HG02981 (cell line): Measurements from ENCODE around the gene BOLA1.
A peak's percentile ranks its signal among the peaks of the same experiment; 100 is the strongest.
"Not testable (repeated sequence)": the region's sequence is repeated elsewhere in the genome, so short reads cannot be mapped to it uniquely, and the experiment has no call there.

Experiments
- ATAC-seq: cut with Tn5 transposase; IDR thresholded peaks from one replicate; pipeline ENCODE4 v1.9.1; 2021; ENCODE audit warnings: mild to moderate bottlenecking, moderate library complexity; ENCODE audit not compliant: unreplicated experiment

Gene BOLA1

DNA sequence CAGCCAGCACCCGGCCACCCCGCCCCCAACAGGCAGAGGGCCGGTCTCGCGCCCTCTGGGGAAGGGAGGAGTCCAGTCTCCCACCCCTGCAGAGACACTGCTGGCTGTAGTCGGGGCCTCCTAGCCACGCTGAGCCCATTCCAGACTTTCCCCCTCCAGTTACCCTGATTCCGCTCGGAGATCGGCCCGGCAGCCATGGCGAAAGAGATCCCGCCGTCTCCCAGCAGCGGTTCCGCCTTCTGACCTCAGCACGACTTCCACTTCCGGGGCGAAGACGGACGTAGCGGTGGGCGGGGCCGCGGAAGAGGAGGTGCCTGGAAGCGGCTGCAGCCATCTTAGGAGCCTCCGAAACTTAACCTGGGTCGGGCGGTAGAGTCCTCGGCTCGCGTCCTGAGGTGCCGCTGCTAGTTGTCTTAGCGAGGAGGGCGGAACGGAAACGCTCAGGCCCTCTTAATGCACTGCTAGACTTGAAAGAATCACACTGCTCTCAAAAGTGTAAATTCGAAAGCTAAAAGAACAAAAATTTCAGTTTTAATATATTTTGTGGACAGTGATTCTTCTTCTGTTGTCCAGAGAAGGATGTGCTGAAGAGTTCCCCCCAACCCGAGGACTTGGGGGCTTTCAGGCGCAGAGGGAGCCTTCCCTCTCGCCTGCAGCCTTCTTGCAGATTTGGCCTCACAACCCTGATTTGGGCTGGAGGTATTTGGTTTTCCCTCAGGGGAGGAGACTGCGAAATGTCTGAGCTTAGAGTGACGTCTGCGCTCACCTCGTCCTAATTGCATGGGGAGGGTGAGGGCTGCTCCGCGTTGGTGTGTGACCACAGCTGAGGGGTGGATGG is 28.4 kb downstream of the BOLA1 start, which contains the start of gene SF3B4:
SF3B4 (minus strand) TSS at position 241 of the 838 bp plus-strand sequence; CDS start at position 197, 44 bp downstream.
- peak; percentile 93 for ATAC-seq

DNA sequence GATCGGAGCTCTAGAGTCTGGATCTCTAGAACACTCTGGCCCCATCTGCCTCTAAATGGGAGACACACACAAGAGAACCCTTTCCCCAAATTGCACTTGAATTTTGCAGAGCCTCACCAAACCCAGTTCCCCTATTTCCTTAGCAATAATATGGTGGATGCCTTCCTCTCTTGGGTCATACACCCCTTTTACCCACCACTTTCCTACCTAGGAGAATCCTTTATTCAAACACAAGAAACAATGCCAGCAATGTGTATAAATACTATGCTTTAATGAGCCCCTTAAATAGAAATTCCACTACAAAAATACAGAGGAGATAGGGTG is 29.0 kb downstream of the BOLA1 start:
- ATAC-seq, result no peak

DNA sequence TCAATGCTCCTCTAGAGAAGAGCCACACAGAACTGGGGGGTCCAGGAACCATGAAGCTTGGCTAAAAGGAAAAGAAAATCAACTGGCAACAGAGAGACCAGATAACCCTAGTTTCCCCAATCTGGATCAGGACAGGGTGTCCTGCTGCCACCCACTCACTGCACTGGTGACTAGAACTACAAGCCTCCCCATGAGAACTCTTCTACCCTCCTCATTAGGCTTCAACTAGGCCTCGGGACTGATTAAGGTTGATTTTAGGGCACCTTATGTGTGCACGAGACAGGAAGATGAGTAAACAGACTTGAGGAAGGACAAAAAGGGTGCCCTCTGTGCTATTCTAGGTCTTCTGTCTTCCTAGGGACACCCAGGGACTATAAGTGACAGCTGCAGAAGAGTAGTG is 30.5 kb downstream of the BOLA1 start:
- no peak for ATAC-seq

DNA sequence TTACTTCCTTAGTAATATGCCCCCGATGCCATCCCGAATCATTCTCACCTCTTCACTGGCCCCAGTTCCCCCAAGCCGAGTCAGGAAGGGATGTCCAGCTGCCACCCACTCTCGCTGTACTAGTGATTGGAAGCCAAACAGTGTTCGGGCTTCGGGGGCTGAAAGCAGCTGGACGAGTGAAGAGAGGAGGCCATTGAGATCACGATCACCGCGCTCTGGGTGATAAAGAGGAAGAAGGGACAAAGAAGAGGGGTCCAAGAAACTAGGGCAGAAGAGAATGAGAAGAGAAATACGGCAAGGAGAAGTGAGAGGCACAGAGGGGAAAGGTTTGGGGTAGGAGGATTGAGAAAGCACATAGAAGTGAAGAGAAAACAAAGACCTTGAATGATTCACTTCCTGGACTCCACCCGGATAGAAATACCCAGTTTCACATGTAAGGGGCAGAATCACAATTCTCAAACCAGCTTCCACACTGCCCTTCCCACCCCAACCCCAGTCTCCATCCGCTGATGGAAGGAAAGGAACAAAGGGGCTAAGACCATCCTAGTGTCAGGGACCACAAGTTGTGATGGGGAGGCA is 31.9 kb downstream of the BOLA1 start:
- ATAC-seq, result no peak

DNA sequence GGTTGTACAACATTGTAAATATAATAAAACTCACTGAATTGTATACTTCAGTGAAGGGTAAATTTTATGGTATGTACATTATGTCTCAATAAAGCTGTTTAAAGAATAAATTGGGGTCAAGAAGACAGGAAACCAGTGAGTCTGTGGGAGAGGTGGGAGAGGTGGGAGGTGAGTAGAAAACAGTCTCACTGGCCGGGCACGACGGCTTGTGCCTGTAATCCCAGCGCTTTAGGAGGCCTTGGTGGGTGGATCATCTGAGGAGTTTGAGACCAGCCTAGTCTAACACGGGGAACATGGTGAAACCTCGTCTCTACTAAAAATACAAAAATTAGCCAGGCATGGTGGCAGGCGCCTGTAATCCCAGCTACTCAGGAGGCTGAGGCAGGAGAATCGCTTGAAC is 33.1 kb downstream of the BOLA1 start:
- ATAC-seq, result no peak

DNA sequence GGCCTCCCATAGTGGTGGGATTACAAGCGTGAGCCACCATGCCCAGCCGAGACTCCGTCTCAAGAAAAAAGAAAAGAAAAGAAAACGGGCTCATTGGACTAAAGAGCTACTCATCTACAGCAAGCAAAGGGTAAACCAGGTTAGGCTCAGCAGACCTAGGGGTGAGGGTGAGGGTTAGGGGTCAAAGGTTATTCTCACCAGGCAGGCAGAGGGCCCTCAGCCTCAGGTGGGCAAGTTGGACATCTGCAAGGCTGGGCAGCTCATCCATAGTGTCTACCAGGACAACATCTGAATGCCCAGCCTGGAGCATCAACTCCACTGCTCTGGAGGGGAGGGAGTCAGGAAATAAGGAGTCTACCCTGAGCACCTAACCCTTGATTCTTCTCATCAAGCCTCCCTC is 33.8 kb downstream of the BOLA1 start:
- no peak for ATAC-seq

DNA sequence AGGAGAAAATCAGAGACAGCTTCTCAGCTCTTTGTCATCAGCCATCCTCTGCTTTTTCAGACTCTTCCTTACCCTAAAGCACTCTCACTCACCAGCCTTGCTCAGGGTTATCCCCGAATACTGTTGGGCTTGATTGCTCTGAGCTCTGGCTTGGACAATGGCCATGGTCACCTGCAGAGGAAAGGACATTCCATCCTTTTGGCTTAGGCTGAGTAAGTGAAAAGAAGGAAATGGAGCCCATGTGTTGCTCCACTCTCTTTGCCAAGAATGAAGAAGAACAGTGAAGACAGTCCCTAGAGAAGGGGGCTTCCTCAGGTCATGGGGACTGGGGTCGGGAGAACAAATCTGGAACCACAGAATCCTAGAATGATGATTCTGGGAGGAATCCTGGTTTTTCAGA is 35.0 kb downstream of the BOLA1 start:
- ATAC-seq, result no peak

DNA sequence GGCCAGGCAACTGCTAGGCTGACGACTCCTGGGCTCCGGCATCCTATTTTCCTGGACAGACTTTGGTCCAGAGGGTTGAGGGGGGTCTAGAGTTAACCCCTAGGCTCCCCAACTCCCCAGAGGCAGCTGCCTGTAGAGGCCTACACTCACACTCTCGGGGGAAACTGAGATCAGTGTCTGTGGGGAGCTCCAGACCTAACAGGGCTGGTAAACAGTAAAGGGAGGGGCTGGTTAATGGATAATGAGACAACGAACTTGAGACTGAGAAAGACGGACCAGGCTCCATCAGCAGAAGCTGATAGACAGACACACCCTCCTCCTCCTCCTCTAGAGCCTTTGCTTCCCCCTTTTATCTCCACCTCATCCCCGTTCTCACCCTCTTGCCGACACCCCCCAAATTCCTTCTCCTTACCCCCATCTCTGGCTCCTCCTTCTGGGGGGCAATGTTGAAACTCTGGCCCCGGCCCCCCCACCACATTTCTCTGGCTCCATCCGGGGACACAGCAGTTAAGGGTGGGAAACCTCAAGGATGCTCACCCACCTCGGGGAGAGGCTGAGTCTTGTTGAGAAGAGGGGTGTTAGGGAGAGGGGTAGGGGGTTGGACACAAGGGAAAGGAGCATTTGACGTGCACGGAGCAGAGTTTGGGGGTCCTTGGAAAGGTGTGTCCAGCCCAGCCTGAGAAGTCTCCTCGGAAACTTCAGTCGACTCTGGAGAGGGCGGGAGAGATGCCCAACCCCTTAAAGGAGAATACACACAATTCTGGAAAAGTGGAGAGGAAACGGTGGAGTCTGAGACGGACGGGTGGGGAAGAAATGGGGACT is 37.0 kb downstream of the BOLA1 start, which contains the start of gene MTMR11:
MTMR11 (minus strand) TSS at position 710 of the 822 bp plus-strand sequence; CDS start at position 478, 232 bp downstream.
- ATAC-seq, result no peak

DNA sequence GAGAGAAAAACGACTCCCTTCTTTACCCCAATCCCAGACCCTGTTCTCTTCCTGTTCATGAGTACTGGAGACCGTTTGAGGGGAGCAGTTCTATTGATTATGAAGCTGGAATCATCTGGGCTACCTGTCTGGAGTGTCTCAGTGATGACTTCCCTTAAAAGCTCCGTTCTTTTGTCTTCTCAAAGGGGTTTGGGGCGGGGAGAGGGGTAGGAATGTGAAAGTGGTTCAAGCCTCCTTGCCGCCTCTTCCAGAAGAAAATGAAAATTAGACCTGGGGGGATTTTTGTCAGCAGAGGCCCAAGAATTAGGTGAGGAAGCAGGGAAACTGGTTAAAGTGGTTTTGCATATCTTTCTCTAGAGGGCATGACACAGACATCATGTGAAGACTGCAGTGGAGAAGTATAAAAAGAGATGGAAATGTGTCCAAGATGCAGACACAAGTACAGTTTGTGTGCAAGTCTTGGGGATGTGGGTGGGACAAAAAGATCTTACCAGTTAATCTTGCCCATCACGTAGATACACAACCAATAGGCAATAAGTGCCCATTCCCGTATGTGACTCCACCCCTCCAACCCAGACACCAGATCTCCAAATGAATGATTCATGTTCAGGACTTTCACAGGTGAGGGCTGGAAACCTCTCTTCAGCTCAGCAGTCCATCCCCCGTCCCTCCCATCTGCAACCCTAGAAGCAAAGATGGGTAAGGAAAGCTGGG is 37.8 kb downstream of the BOLA1 start:
- ATAC-seq, result no peak

DNA sequence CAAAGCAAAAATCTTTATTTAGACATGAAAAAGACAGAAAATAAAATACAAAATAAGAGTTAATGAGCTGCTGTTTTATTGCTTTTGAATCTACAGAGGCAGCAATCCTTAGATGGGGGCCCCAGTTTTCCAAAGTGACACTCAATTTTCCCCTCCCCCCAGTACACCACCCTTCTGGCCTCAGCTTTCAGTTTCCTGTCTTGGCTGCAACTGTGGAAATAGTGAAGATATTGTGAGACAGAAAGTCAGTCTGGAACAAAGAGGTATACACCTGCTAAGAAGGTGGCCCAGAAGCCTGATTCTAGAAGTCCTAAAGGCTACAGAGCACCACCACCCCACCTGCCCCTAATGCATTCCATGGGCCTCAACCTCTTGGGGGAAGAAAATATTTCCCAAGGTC is 38.4 kb downstream of the BOLA1 start:
- no peak for ATAC-seq

DNA sequence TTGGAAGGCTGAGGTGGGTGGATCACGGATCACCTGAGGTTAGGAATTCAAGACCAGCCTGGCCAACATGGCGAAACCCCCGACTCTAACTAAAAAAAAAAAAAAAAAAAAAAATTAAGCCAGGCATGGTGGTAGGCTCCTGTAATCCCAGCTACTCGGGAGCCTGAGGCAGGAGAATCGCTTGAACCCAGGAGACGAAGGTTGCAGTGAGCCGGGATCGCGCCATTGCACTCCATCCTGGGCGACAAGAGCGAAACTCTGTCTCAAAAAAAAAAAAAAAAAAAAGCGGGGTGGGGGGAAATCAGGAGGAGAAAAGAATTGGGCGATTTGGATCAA is 39.3 kb downstream of the BOLA1 start:
- not testable (repeated sequence) for ATAC-seq

DNA sequence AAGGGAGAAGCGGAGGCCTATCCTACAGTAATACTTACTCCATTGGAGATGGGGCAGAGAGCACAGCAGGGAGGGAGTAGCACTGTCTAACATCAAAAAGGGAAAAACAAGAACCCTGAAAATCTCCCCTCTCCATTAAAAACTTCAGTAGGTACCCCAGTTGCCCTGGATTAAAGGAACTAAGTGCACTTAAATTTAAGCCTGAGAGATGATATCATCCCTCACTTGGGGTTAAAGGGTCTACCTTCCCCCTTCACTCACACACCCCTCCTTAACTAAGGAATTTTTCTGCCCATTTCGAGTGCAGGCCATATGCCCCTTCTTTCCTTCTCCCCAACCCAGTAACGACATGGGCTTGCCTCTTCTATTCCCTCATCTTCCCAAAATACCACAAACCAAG is 41.1 kb downstream of the BOLA1 start:
- ATAC-seq, result no peak

DNA sequence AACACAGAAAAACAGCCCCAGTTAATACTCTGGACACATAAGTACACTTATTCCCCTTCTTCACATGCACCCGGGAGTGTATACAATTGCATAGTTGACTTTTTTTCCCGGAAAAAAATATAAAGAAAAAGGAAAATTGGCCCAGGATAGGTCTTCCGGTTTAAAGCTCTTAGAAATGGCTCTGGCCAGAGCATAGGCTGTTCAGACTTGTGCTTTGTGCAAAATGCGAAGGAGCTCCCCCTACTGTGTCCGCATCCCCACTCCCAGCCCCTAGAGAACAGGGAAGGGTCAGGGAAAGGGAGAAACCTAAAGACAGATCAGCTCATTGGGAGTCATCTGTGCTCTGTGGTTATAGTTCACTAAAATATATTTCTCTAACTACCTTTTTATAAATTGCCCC is 42.8 kb downstream of the BOLA1 start:
- ATAC-seq, result no peak

DNA sequence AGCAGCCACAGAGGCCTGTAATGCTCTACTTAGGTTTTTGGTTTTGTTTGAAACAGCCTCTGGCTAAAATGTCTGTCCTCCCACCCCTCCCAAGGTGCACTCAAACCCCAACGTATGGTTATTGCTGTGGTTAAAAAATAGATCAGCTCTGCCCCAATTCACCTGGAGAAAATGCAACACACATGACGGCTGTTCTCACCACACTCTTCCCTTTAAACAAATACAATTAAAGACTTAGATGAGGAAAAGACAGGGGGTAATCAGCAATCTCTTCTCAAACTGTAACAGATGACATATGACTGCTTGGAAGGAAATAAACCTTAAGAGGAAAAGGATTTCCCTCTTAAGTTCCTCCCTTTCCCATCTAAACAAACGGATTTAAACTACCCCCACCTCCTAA is 43.5 kb downstream of the BOLA1 start:
- no peak for ATAC-seq

DNA sequence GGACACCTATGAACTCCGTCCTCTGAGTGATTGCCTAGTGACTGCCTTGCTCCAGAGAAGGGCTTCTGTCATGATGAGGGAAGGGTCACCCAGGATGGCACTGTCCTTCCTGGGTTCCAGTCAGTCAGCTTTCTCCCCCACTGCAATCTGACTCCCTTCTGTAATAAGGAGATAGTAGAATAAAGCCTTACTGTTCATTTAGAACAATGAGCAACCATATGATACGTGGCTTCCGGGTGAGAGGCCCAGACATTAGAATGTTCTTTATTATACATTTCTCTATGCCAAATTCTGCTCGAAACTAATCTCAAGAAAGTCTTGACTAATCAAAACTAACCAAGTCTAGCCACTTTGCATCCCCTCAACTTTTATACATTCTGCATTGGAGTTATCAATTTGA is 45.8 kb downstream of the BOLA1 start:
- no peak for ATAC-seq

DNA sequence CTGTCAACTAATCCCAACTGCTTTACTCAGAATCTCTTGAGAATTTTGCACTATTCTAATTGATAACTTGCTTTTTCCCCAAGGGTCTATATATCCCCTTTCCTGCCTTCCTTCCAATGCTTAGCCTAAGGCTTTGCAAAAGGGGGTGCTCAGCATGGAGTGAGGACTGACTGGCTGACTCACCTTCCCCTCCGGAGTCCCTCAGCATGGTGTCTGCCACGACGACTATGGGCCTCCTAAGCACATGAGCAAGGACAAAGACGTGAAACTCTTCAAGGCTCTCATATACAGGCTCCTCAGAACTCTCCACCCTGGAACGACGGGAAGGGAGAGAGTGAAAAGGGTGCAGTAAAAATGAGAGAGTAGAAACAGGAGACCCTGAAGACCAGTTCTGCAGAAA is 50.5 kb downstream of the BOLA1 start:
- no peak for ATAC-seq
